Activated naive CD4-positive, alpha-beta T cell treated with anti-CD3 and anti-CD28 coated beads for 36 hours (primary cell): ENCODE results near the gene ELOVL5. TPM values are rescaled to one million over a fixed set of nuclear protein-coding genes. Genes with fewer than 3 reads are reported as not detected.

ENCODE experiments used
- CTCF ChIA-PET: fragments of 350-600 bp; sonication (Branson Sonifier 250); formaldehyde crosslinking; loops from one replicate; lab custom pipeline; 2021; ENCODE audit warnings: antibody characterized with exemption; lab: Charles Lee
- DNase-seq: peaks from one replicate; pipeline ENCODE4 v3.0.0-alpha.2; 2020
- H3K27ac Mint-ChIP-seq: one replicate; pipeline ENCODE4 v1.8.0; 2021; ENCODE audit warnings: mild to moderate bottlenecking, mixed read lengths
- H3K27me3 Mint-ChIP-seq: one replicate; pipeline ENCODE4 v1.8.0; 2021; ENCODE audit warnings: low read depth, mixed read lengths
- H3K36me3 Mint-ChIP-seq: one replicate; pipeline ENCODE4 v1.8.0; 2021; ENCODE audit warnings: low read depth, mixed read lengths
- H3K4me1 Mint-ChIP-seq: one replicate; pipeline ENCODE4 v1.8.0; 2021; ENCODE audit warnings: low read depth, mixed read lengths
- H3K4me3 Mint-ChIP-seq: one replicate; pipeline ENCODE4 v1.8.0; 2021; ENCODE audit warnings: mild to moderate bottlenecking, moderate library complexity, mixed read lengths
- H3K9me3 Mint-ChIP-seq: one replicate; pipeline ENCODE4 v1.8.0; 2021; ENCODE audit warnings: mixed read lengths
- intact Hi-C: fragments of 100-400 bp; cut with micrococcal nuclease; formaldehyde crosslinking; loops from one replicate; pipeline ENCODE4 v1.15.1; 2023
- total RNA-seq, 2 experiments: library from RNA; stranded (reverse); gene quantifications; one replicate each; pipeline ENCODE4 v1.2.3, GENCODE V29; 2021

Gene ELOVL5
- total RNA-seq, 2 experiments from 2014 or later = 132 to 136 TPM

- Mint-ChIP-seq H3K4me3 (no peak overlapping the region), H3K27ac (no peak overlapping the region)
- CTCF ChIA-PET = interaction anchor here (0.5 to 1.4 kb wide), 3 partner anchors 30 to 128 kb away, joined by 3 read pairs; no protein-coding TSS in a partner anchor
These were observed 47.8 kb downstream of the ELOVL5 start for GRCh38 chr6:53300656-53301551.

GRCh38 chr6:53299331-53300005 is 49.3 kb downstream of the ELOVL5 start:
- no peak overlapping the region for H3K4me3 Mint-ChIP-seq
- no peaks in the 10 kb centered on the region for H3K27me3 Mint-ChIP-seq
- no peaks in the 10 kb centered on the region for H3K9me3 Mint-ChIP-seq
- DNase-seq = no peak
- peaks cover 4% of the 10 kb centered on the region for H3K36me3 Mint-ChIP-seq
- H3K27ac Mint-ChIP-seq = no peak overlapping the region
- peaks cover 78% of the 10 kb centered on the region for H3K4me1 Mint-ChIP-seq
- intact Hi-C loops = loop anchor here (10.0 kb wide), 3 partner anchors 495 to 905 kb away; partner anchors contain the start of genes LRRC1 and TRAM2
- CTCF ChIA-PET = no interaction called here

More at GRCh38 chr6:53300656-53301551, 47.8 kb downstream of the ELOVL5 start:
- DNase-seq = peak; percentile 36
- intact Hi-C loops = loop anchor here (10.0 kb wide), 3 partner anchors 494 to 906 kb away; partner anchors contain the start of genes LRRC1 and TRAM2
- no peaks in the 10 kb centered on the region for H3K36me3 Mint-ChIP-seq
- no peaks in the 10 kb centered on the region for H3K9me3 Mint-ChIP-seq
- H3K27me3 Mint-ChIP-seq = no peaks in the 10 kb centered on the region
- peaks cover 72% of the 10 kb centered on the region for H3K4me1 Mint-ChIP-seq

- DNase-seq = no peak
- intact Hi-C loops = no loop called here
- H3K4me3 Mint-ChIP-seq = no peak overlapping the region
- peaks cover 70% of the 10 kb centered on the region for H3K4me1 Mint-ChIP-seq
- CTCF ChIA-PET = no interaction called here
- H3K36me3 Mint-ChIP-seq = peaks cover 7% of the 10 kb centered on the region
- no peaks in the 10 kb centered on the region for H3K27me3 Mint-ChIP-seq
- H3K9me3 Mint-ChIP-seq = no peaks in the 10 kb centered on the region
- H3K27ac Mint-ChIP-seq = no peak overlapping the region
These were observed 51.7 kb downstream of the ELOVL5 start for GRCh38 chr6:53297004-53297403.

- peaks cover 15% of the 10 kb centered on the region for H3K36me3 Mint-ChIP-seq
- CTCF ChIA-PET = interaction anchor here (0.6 to 1.2 kb wide), 2 partner anchors 16 to 222 kb away, joined by 3 read pairs; no protein-coding TSS in a partner anchor
- no peak overlapping the region for H3K27ac Mint-ChIP-seq
- peaks cover 69% of the 10 kb centered on the region for H3K4me1 Mint-ChIP-seq
- no peak overlapping the region for H3K4me3 Mint-ChIP-seq
- DNase-seq = no peak
- intact Hi-C loops = no loop called here
- H3K9me3 Mint-ChIP-seq = no peaks in the 10 kb centered on the region
- H3K27me3 Mint-ChIP-seq = no peaks in the 10 kb centered on the region
These were observed 53.6 kb downstream of the ELOVL5 start for GRCh38 chr6:53295176-53295575.

GRCh38 chr6:53294611-53295010 is 54.1 kb downstream of the ELOVL5 start:
- no peak for DNase-seq
- H3K9me3 Mint-ChIP-seq = no peaks in the 10 kb centered on the region
- peaks cover 69% of the 10 kb centered on the region for H3K4me1 Mint-ChIP-seq
- no peak overlapping the region for H3K4me3 Mint-ChIP-seq
- H3K27ac Mint-ChIP-seq = no peak overlapping the region
- peaks cover 19% of the 10 kb centered on the region for H3K36me3 Mint-ChIP-seq
- CTCF ChIA-PET = interaction anchor here (1.0 to 1.2 kb wide), 3 partner anchors 8 to 117 kb away, joined by 3 read pairs; no protein-coding TSS in a partner anchor
- no peaks in the 10 kb centered on the region for H3K27me3 Mint-ChIP-seq
- intact Hi-C loops = loop anchor here (5.0 kb wide), 2 partner anchors 117 to 188 kb away; no protein-coding TSS in a partner anchor

- Mint-ChIP-seq H3K9me3 (no peaks in the 10 kb centered on the region), H3K27me3 (no peaks in the 10 kb centered on the region), H3K4me1 (peaks cover 65% of the 10 kb centered on the region), H3K36me3 (peaks cover 24% of the 10 kb centered on the region), H3K27ac (no peak overlapping the region), H3K4me3 (no peak overlapping the region)
- intact Hi-C loops = loop anchor here (5.0 kb wide), 2 partner anchors 117 to 188 kb away; no protein-coding TSS in a partner anchor
- CTCF ChIA-PET = interaction anchor here (0.6 to 1.2 kb wide), 4 partner anchors 9 to 199 kb away, joined by 3 to 4 read pairs (median 3); no protein-coding TSS in a partner anchor
- DNase-seq = no peak
These were observed 54.7 kb downstream of the ELOVL5 start for GRCh38 chr6:53294095-53294494.

GRCh38 chr6:53293691-53294090 is 55.1 kb downstream of the ELOVL5 start:
- Mint-ChIP-seq H3K4me3 (no peak overlapping the region), H3K27me3 (no peaks in the 10 kb centered on the region), H3K27ac (no peak overlapping the region), H3K4me1 (peaks cover 63% of the 10 kb centered on the region), H3K9me3 (no peaks in the 10 kb centered on the region), H3K36me3 (peaks cover 24% of the 10 kb centered on the region)
- intact Hi-C loops = loop anchor here (5.0 kb wide), 2 partner anchors 116 to 189 kb away; no protein-coding TSS in a partner anchor
- CTCF ChIA-PET = interaction anchor here (0.6 to 1.1 kb wide), 3 partner anchors 9 to 200 kb away, joined by 3 to 4 read pairs (median 3); no protein-coding TSS in a partner anchor
- no peak for DNase-seq

- Mint-ChIP-seq H3K36me3 (peaks cover 41% of the 10 kb centered on the region), H3K27me3 (no peaks in the 10 kb centered on the region), H3K27ac (peak overlapping the region; percentile 57), H3K9me3 (no peaks in the 10 kb centered on the region), H3K4me3 (no peak overlapping the region), H3K4me1 (peaks cover 48% of the 10 kb centered on the region)
- DNase-seq = no peak
- intact Hi-C loops = loop anchor here (1.0 to 5.0 kb wide), 4 partner anchors 11 to 191 kb away; no protein-coding TSS in a partner anchor
- CTCF ChIA-PET = interaction anchor here (0.8 to 2.5 kb wide), 4 partner anchors 48 to 118 kb away, joined by 3 to 9 read pairs (median 3); no protein-coding TSS in a partner anchor
These were observed 57.9 kb downstream of the ELOVL5 start for GRCh38 chr6:53290537-53291510.

GRCh38 chr6:53287336-53288225 is 61.2 kb downstream of the ELOVL5 start:
- Mint-ChIP-seq H3K27ac (no peak overlapping the region), H3K36me3 (peaks cover 42% of the 10 kb centered on the region), H3K4me1 (peaks cover 42% of the 10 kb centered on the region), H3K27me3 (no peaks in the 10 kb centered on the region), H3K9me3 (no peaks in the 10 kb centered on the region), H3K4me3 (no peak overlapping the region)
- DNase-seq = no peak
- intact Hi-C loops = no loop called here
- CTCF ChIA-PET = interaction anchor here (0.7 kb wide), 1 partner anchor 99 kb away, joined by 3 read pairs; no protein-coding TSS in a partner anchor

GRCh38 chr6:53284901-53285300 is 63.8 kb downstream of the ELOVL5 start:
- Mint-ChIP-seq H3K9me3 (no peaks in the 10 kb centered on the region), H3K27me3 (no peaks in the 10 kb centered on the region), H3K4me3 (no peak overlapping the region), H3K4me1 (peaks cover 32% of the 10 kb centered on the region), H3K27ac (no peak overlapping the region), H3K36me3 (peaks cover 43% of the 10 kb centered on the region)
- CTCF ChIA-PET = interaction anchor here (1.0 to 1.2 kb wide), 2 partner anchors 112 to 199 kb away, joined by 3 to 5 read pairs; no protein-coding TSS in a partner anchor
- DNase-seq = peak; percentile 16
- intact Hi-C loops = no loop called here
